ENCODE measurements around the gene MAMLD1.

DNA sequence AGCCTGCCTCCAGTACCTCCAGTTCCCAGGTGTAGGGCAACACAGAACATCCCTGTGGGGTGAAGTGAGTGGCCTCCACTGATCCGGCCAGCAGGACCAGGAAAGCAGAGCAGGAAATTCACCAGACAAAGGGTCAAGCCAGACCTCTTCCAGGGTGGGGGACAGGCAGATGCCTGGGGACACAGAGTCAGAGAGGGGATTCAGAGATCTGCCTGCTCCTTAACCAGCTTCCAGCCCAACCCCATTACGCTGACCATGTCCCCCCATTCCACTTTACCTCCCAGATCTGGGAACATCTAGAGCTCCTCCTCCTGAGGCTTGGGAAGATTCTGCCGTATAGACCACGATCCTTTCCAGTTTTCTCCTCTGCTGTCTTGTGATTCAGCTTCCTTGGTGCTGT lies 132.4 kb downstream of the MAMLD1 start:
- TF ChIP-seq, protein P1, sequence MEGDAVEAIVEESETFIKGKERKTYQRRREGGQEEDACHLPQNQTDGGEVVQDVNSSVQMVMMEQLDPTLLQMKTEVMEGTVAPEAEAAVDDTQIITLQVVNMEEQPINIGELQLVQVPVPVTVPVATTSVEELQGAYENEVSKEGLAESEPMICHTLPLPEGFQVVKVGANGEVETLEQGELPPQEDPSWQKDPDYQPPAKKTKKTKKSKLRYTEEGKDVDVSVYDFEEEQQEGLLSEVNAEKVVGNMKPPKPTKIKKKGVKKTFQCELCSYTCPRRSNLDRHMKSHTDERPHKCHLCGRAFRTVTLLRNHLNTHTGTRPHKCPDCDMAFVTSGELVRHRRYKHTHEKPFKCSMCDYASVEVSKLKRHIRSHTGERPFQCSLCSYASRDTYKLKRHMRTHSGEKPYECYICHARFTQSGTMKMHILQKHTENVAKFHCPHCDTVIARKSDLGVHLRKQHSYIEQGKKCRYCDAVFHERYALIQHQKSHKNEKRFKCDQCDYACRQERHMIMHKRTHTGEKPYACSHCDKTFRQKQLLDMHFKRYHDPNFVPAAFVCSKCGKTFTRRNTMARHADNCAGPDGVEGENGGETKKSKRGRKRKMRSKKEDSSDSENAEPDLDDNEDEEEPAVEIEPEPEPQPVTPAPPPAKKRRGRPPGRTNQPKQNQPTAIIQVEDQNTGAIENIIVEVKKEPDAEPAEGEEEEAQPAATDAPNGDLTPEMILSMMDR (IDR thresholded peaks at IDR 0.05; ENCODE audit: insufficient read depth, low read length, poor library complexity, severe bottlenecking): no peak
- TF ChIP-seq EZH2phosphoT487 (conservative IDR thresholded peaks at IDR 0.05; ENCODE audit: low read length): no peak

Measured in SU-DHL-6 (cell line).